ENCODE results near the gene VGLL4.
A peak's percentile ranks its signal among the peaks of the same experiment; 100 is the strongest.

The VGLL4 gene

GRCh38 chr3:11508346-11509172 lies 135.2 kb downstream of the VGLL4 start:
- peak in 2 of 42 donors; percentile 13 to 34 for DNase-seq
- intact Hi-C loops (cut with DNase I) = no loop called here

- intact Hi-C loops (cut with DNase I) = no loop called here
- DNase-seq = peak in 2 of 42 donors; percentile 10 to 16
Observed at GRCh38 chr3:11507719-11508118, 136.0 kb downstream of the VGLL4 start.
